GM18519 (cell line): Measurements from ENCODE around the gene SYT1.

ENCODE experiments used
- ATAC-seq: cut with Tn5 transposase; IDR thresholded peaks from one replicate; pipeline ENCODE4 v1.9.1; 2021; ENCODE audit warnings: mild to moderate bottlenecking, moderate library complexity; ENCODE audit not compliant: unreplicated experiment, low FRiP score

Gene SYT1

DNA sequence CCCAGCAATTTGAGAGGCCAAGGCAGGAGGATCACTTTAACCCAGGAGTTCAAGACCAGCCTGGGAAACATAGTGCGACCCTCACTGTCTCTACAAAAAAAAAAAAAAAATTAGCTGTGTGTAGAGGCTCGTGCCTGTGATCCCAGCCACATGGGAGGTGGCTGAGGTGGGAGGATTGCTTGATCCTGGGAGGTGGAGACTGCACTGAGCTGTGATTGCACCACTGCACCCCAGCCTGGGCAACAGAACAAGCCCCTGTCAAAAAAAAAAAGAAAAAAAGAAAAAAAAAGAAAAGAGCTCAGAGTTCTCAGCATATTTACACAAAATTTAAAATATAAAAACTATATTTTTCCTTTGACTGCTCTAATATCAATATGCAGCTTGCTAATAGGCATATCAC, 260.8 kb downstream of the SYT1 start:
- no peak for ATAC-seq

DNA sequence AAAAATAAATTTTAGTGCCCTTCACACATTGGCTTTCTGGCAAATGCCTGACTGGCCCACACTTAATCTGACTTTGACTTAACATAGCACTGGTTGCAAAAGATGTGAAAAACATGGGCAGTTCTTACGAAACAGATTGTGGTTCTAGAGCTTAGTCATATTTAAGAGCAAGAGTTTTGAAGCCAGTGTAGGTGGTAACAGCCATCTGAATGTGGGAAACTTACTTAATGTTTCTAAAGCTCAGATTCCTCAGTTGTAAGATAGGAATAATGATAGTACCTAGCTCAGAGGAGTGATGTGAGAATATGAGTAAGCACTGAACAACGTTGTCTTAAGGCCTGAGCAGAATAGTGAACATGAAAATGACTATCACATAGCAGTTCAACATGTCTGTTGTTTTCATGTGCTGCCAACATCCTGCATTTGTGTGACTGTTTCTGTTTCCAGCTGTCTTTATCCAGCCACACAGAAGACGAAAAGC, 262.7 kb downstream of the SYT1 start:
- peak; percentile 97 for ATAC-seq

GRCh38 chr12:79128956-79129355, 264.4 kb downstream of the SYT1 start:
- ATAC-seq = no peak

- no peak for ATAC-seq
Observed at GRCh38 chr12:79138872-79139271, 274.3 kb downstream of the SYT1 start.

DNA sequence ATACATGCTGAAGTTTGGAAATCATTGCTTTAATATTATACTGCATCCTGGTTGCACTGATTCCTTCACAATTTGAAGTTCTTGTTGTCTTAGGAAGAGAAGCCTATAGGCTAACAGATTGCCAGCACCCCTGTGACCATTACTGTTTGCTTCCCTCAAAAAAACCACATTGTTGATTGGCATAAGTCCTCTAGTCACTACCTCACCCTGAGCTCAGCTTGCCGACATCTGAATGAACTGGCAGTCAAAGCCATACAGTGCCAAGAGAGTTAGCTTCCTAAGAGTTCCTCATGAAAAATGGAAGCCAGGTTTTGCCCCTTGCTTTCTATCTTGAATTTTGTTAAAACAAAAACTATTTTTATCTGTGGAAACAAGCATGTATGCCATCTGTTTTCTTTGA, 276.1 kb downstream of the SYT1 start:
- ATAC-seq = no peak

- no peak for ATAC-seq
Observed at GRCh38 chr12:79141776-79142175, 277.2 kb downstream of the SYT1 start.

DNA sequence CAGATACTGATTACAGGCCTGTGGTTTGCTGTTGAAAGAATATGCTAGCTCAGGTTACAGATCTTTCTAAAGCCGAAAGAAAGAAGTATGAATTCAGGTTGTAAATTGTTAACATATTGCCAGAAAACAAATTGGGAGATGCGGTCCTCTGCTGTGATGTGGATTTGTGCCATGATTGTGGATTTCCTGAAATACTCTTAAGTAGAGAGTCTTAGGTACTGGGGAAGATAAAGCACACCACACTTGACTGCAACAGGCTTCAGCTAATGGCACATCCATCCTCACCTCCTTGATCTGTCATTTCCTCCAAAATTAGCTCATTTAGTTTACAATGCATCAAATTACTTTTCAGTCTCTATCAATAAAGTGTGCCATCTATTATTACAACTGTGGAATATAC, 279.2 kb downstream of the SYT1 start:
- no peak for ATAC-seq

- no peak for ATAC-seq
Observed at GRCh38 chr12:79151956-79152355, 287.4 kb downstream of the SYT1 start.

DNA sequence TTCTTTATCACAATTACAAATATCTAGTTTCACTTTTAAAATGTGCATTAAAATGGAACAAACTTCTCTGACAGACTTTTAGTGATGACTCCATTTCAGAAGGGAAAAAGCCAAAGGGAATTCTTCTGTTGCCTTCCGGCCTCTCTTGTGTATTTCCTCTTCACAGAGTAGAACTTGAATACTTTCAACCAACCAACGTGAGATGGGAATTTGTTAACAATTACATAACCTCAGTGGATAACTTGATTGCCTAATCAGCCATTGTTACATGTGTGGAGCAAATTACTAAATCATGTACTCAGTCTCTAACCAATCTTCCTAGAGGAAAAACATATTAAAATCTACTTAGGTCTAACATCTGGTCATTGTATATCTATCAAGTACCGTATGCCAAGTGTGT, 291.1 kb downstream of the SYT1 start:
- no peak for ATAC-seq

DNA sequence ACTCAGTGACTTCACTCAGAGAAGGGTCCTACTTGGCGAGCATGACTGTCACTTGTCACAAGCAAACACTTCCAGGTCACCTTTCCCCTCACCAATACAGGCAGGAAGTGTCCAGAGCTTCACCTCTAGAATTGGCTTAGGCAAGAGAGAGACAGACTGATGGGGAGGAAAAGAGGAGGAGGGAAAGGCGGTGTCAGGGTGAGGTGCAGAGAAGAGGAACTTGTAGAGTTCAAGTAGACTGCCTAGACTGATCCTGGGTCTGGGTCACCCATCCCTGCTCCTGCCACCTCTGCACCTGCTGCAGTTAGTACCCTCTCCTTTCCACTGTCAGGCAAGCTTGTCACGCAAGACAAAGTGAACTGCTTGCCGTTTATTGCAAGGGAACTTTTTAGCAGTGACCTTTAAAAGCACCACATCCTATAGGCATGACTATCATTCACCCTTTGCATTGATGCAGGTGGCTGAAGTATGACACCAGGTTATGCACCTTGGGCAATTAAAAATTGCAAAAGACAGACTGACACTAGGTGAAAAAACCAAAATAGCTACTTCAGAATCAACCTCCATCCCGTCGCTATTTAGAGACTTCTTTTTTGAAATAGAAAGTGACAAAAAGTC, 292.4 kb downstream of the SYT1 start:
- ATAC-seq = peak; percentile 41

- no peak for ATAC-seq
Observed at GRCh38 chr12:79161249-79161934, 296.8 kb downstream of the SYT1 start.

- no peak for ATAC-seq
Observed at GRCh38 chr12:79162147-79162772, 297.7 kb downstream of the SYT1 start.

- ATAC-seq = no peak
Observed at GRCh38 chr12:79162948-79163347, 298.4 kb downstream of the SYT1 start.

GRCh38 chr12:79164890-79165289, 300.3 kb downstream of the SYT1 start:
- ATAC-seq = no peak

DNA sequence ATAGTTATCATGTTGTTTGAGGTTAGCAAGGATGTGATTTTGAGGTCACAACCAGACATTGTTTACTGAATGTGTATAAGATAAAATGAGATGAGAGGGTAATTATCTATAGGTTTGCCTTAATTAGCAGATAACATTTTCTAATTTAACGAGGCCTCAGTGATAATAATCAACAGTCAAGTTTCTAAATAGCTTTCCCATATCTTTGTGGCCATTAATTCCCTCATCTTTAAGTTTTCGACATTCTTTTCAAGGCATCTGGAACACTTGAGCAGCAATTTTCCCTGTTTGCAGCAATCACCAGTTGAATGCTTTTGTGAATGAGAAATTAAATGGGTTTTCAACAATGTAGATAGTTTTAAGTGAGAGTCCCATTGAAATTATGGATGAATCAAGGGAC, 304.1 kb downstream of the SYT1 start:
- no peak for ATAC-seq

- peak; percentile 84 for ATAC-seq
Observed at GRCh38 chr12:79174626-79175025, 310.1 kb downstream of the SYT1 start.

GRCh38 chr12:79183003-79183402, 318.4 kb downstream of the SYT1 start:
- ATAC-seq = no peak

- ATAC-seq = no peak
Observed at GRCh38 chr12:79183926-79184325, 319.4 kb downstream of the SYT1 start.

DNA sequence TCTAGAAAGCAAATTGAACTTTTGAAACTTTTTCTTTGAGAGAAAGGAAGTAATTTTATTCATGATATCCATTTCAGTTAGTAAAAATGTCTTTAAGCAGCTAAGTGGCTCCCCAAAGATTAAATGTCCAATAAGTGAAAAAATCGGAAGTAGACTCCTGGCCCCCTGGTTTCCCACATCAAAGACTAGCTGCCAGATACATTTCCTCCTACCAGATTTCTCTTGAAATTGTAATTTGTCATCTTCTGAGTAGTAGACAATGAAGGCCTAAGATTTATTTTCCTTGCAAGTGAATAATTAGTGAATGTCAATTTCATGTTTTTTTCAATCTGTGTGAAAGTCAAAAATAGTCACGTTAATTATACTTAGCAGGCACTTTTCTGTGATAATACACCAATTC, 321.9 kb downstream of the SYT1 start:
- ATAC-seq = no peak

DNA sequence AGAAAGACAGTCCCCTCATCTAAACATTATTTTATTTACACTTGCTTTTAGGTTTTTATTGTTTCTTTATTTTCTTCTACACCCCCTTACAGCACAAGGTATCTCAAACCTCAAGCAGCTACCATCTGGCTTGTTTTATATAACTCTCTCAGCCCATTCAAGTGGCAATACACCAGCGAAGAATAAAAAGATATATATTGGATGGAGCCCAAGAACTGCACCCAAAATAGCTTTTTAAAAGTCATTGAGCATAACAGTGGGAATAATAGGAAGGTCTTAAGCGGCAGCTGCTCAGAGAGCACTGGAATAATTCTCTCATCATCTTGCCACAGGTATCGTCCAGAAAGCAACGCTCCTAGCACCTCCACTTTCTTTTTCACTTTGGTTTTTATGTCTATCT, 322.5 kb downstream of the SYT1 start:
- ATAC-seq = no peak

DNA sequence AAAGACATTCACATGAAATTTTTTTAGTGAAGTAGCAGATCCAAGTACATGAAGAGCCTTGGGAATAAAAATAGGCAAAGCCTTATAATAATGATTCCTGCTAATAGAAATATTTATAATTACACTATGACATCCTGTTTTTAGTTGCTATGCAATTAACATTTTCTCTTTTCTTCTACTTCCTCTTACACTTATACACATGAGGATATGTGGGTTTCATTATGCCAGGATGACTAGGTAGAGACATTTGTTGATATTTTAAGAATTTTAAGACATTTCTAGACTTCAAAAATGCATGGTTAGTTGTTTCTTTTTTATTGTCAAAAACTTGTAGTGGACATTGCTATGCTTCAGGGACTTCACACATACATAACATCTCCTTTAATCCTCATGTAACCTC, 326.8 kb downstream of the SYT1 start:
- ATAC-seq = peak; percentile 66

DNA sequence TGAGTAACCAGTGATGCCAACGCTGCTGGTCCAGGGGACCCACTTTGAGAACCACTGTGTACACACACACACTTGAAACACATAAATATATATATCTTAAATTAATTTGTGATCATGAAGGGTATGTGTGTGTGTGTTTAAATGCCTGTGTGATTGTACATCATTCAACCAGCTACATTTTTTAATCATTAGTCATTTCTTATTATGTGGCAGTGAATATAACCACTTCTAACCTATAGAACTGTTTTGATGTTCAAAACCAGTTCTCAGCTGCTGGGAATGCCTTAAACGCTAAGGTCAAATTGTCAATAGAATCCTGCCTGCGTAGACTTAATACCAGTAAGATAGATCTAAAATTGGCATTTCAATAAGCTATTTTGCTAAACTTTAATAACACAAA, 330.0 kb downstream of the SYT1 start:
- ATAC-seq = no peak
